ENCODE results near the gene TMEM51. TPM values are rescaled to one million over a fixed set of nuclear protein-coding genes. Genes with fewer than 3 reads are reported as not detected.

The TMEM51 gene
- total RNA-seq, 1 donor from 2014 or later, result 6.9 TPM

- FAIRE-seq, result no peak
- H3K9me3 ChIP-seq (ENCODE audit: insufficient read depth, low read depth, low read length), result no peaks in the 10 kb centered on the region
These were observed 33.1 kb upstream of the TMEM51 start for GRCh38 chr1:15120251-15120945.

GRCh38 chr1:15122331-15122730, 31.2 kb upstream of the TMEM51 start:
- H3K4me3 ChIP-seq (ENCODE audit: insufficient read depth, low read depth, low read length), result no peak overlapping the region

More at GRCh38 chr1:15120251-15120945, 33.1 kb upstream of the TMEM51 start:
- Histone ChIP-seq H3K4me1 (ENCODE audit: insufficient read depth, low read length) (no peaks in the 10 kb centered on the region), H4K20me1 (ENCODE audit: insufficient read depth, low read length) (no peaks in the 10 kb centered on the region), H3K27me3 (ENCODE audit: insufficient read depth, low read length) (peaks cover 8% of the 10 kb centered on the region), H3K36me3 (ENCODE audit: insufficient read depth, low read length) (no peaks in the 10 kb centered on the region), H3K9ac (ENCODE audit: low read length) (no peak overlapping the region), H3K79me2 (ENCODE audit: insufficient read depth, low read length) (no peaks in the 10 kb centered on the region), H3K27ac (ENCODE audit: low read depth, low read length) (no peak overlapping the region), H3K4me3 (ENCODE audit: insufficient read depth, low read depth, low read length) (no peak overlapping the region), H2AFZ (ENCODE audit: low read depth, low read length) (no peak overlapping the region), H3K4me2 (ENCODE audit: low read length) (no peak overlapping the region)
- DNase-seq (ENCODE audit: low read depth), result no peak
- no peaks in the 10 kb centered on the region for H3K9me3 Mint-ChIP-seq (ENCODE audit: unreplicated experiment)
- no peaks in the 10 kb centered on the region for H3K36me3 Mint-ChIP-seq (ENCODE audit: low read depth, unreplicated experiment)
- no peak for TF ChIP-seq CTCF (IDR thresholded peaks at IDR 0.05; ENCODE audit: insufficient read depth, low read depth, low read length)
- H3K4me3 Mint-ChIP-seq (ENCODE audit: unreplicated experiment), result no peak overlapping the region
- H3K27me3 Mint-ChIP-seq (ENCODE audit: low read depth, unreplicated experiment), result peaks cover 53% of the 10 kb centered on the region
- H3K27ac Mint-ChIP-seq (ENCODE audit: unreplicated experiment), result no peak overlapping the region
- H3K4me1 Mint-ChIP-seq (ENCODE audit: low read depth, unreplicated experiment), result no peaks in the 10 kb centered on the region

More at GRCh38 chr1:15122331-15122730, 31.2 kb upstream of the TMEM51 start:
- FAIRE-seq, result no peak
- H3K9me3 Mint-ChIP-seq (ENCODE audit: unreplicated experiment), result no peaks in the 10 kb centered on the region
- Histone ChIP-seq H3K27me3 (ENCODE audit: insufficient read depth, low read length) (peaks cover 8% of the 10 kb centered on the region), H3K4me1 (ENCODE audit: insufficient read depth, low read length) (no peaks in the 10 kb centered on the region), H3K4me2 (ENCODE audit: low read length) (no peak overlapping the region), H3K9me3 (ENCODE audit: insufficient read depth, low read depth, low read length) (no peaks in the 10 kb centered on the region), H3K36me3 (ENCODE audit: insufficient read depth, low read length) (no peaks in the 10 kb centered on the region), H3K9ac (ENCODE audit: low read length) (no peak overlapping the region), H2AFZ (ENCODE audit: low read depth, low read length) (no peak overlapping the region), H4K20me1 (ENCODE audit: insufficient read depth, low read length) (no peaks in the 10 kb centered on the region), H3K79me2 (ENCODE audit: insufficient read depth, low read length) (no peaks in the 10 kb centered on the region), H3K27ac (ENCODE audit: low read depth, low read length) (no peak overlapping the region)
- H3K27me3 Mint-ChIP-seq (ENCODE audit: low read depth, unreplicated experiment), result peaks cover 49% of the 10 kb centered on the region
- no peaks in the 10 kb centered on the region for H3K4me1 Mint-ChIP-seq (ENCODE audit: low read depth, unreplicated experiment)
- no peak overlapping the region for H3K27ac Mint-ChIP-seq (ENCODE audit: unreplicated experiment)
- no peak for TF ChIP-seq CTCF (IDR thresholded peaks at IDR 0.05; ENCODE audit: insufficient read depth, low read depth, low read length)
- no peak for TF ChIP-seq EZH2 (IDR thresholded peaks at IDR 0.05; ENCODE audit: insufficient read depth, low read length)
- DNase-seq (ENCODE audit: low read depth), result no peak
- no peak overlapping the region for H3K4me3 Mint-ChIP-seq (ENCODE audit: unreplicated experiment)
- no peaks in the 10 kb centered on the region for H3K36me3 Mint-ChIP-seq (ENCODE audit: low read depth, unreplicated experiment)

All from astrocyte (in vitro differentiated cells and primary cell).